GM12878 (cell line): ENCODE data around the gene ATP12A. TPM values are rescaled to one million over a fixed set of nuclear protein-coding genes. Genes with fewer than 3 reads are reported as not detected.

Source experiments
- ATAC-seq: fragments of 200-7000 bp; cut with Tn5 transposase; 3 replicates; pipeline ENCODE4 v1.9.1; 2020; ENCODE audit warnings: mild to moderate bottlenecking, moderate library complexity
- BruUV-seq: library from RNA; stranded (reverse); fragments of 400-500 nt; replicated peaks from 2 replicates; lab custom pipeline; 2021; lab: Mats Ljungman, UMichigan
- CTCF ChIA-PET: fragments of 300-600 bp; sonication (Branson Sonifier 250); formaldehyde crosslinking; extraction: SDS; loops from one replicate; lab custom pipeline; 2021; ENCODE audit warnings: inconsistent platforms; lab: Yijun Ruan, JAX
- POLR2A ChIA-PET: fragments of 350-600 bp; formaldehyde crosslinking; extraction: SDS; loops from one replicate; lab custom pipeline; 2021; ENCODE audit warnings: inconsistent platforms; lab: Charles Lee
- RAD21 ChIA-PET: fragments of 300-600 bp; sonication (Branson Sonifier 250); formaldehyde crosslinking; loops from one replicate; lab custom pipeline; 2023; ENCODE audit warnings: antibody characterized with exemption; ENCODE audit not compliant: unreplicated experiment; lab: Charles Lee
- SMC1A ChIA-PET: fragments of 300-600 bp; sonication (Branson Sonifier 250); formaldehyde crosslinking; loops from one replicate; lab custom pipeline; 2023; ENCODE audit not compliant: unreplicated experiment, uncharacterized antibody; lab: Charles Lee
- DNase-seq: peaks from one replicate; pipeline ENCODE4 v3.0.0-alpha.2; 2011; ENCODE audit warnings: low read depth, low spot score
- FAIRE-seq: peaks from 3 replicates; lab custom pipeline; 2011; peaks lifted over from hg19 to GRCh38; lab: Jason Lieb, UNC
- H2AFZ ChIP-seq: 2 replicates; pipeline ENCODE4 v1.6.0; 2011; ENCODE audit warnings: low read depth, low read length, control low read depth; ENCODE audit not compliant: control insufficient read depth
- H3K27ac ChIP-seq: 2 replicates; pipeline ENCODE4 v1.5.1; 2011; ENCODE audit warnings: control low read depth; ENCODE audit not compliant: control insufficient read depth, insufficient read depth
- H3K27me3 ChIP-seq, 2 experiments: replicated peaks in 1 of 2; 2 replicates each; pipeline versions ENCODE4 v1.6.0 to v1.6.1; 2011; ENCODE audit warnings: low read length in 1 of 2; ENCODE audit not compliant: control insufficient read depth in 2 of 2, insufficient read depth in 2 of 2
- H3K36me3 ChIP-seq, 2 experiments: 2 replicates each; pipeline ENCODE4 v1.5.1; 2011; ENCODE audit warnings: low read length in 1 of 2; ENCODE audit not compliant: control insufficient read depth in 2 of 2, insufficient read depth in 2 of 2
- H3K4me1 ChIP-seq: 2 replicates; pipeline ENCODE4 v1.6.1; 2011; ENCODE audit warnings: mild to moderate bottlenecking, low read length, moderate library complexity, mixed read lengths; ENCODE audit not compliant: control insufficient read depth, insufficient read depth
- H3K4me2 ChIP-seq: 2 replicates; pipeline ENCODE4 v1.6.0; 2011; ENCODE audit warnings: control low read depth; ENCODE audit not compliant: control insufficient read depth, insufficient read depth
- H3K4me3 ChIP-seq: fragments of 200-600 bp; sonication (generic); 2 replicates; pipeline ENCODE4 v1.5.1; 2016
- H3K79me2 ChIP-seq: 2 replicates; pipeline ENCODE4 v1.6.0; 2011; ENCODE audit warnings: low read length; ENCODE audit not compliant: control insufficient read depth, insufficient read depth
- H3K9ac ChIP-seq: 2 replicates; pipeline ENCODE4 v1.8.0; 2011; ENCODE audit warnings: low read length, control low read depth, mixed read lengths; ENCODE audit not compliant: control insufficient read depth, insufficient read depth
- H3K9me3 ChIP-seq: replicated peaks from 3 replicates; pipeline ENCODE4 v1.5.1; 2011; ENCODE audit warnings: mild to moderate bottlenecking, low read length; ENCODE audit not compliant: control insufficient read depth, insufficient read depth
- H4K20me1 ChIP-seq: 2 replicates; pipeline ENCODE4 v1.6.0; 2011; ENCODE audit not compliant: control insufficient read depth, insufficient read depth
- BACH1 ChIP-seq: fragments of 450-650 bp; IDR thresholded peaks from 2 replicates; pipeline ENCODE4 v1.6.1; 2017; ENCODE audit warnings: mild to moderate bottlenecking, borderline replicate concordance
- CBFB ChIP-seq: IDR thresholded peaks from 2 replicates; pipeline ENCODE4 v1.6.1; 2016; ENCODE audit warnings: antibody characterized with exemption, low read depth
- CHD4 ChIP-seq: fragments of 200-600 bp; sonication (generic); IDR thresholded peaks from 2 replicates; pipeline ENCODE4 v1.6.1; 2016; ENCODE audit warnings: mild to moderate bottlenecking
- EGR1 ChIP-seq, 2 experiments: IDR thresholded peaks; 1 replicate in 1 of 2; 2 replicates in 1 of 2; pipeline ENCODE4 v1.6.1; 2011 to 2012; ENCODE audit warnings: low read depth in 2 of 2, low read length in 2 of 2, borderline replicate concordance in 1 of 2, mild to moderate bottlenecking in 1 of 2, moderate library complexity in 1 of 2
- FOXM1 ChIP-seq: IDR thresholded peaks from 2 replicates; pipeline ENCODE4 v1.6.1; 2012; ENCODE audit warnings: low read depth, mild to moderate bottlenecking, inconsistent platforms, low read length, moderate library complexity
- IKZF2 ChIP-seq, 2 experiments: fragments of 450-650 bp; IDR thresholded peaks; 2 replicates each; pipeline ENCODE4 v1.6.1; 2017; ENCODE audit warnings: mild to moderate bottlenecking in 2 of 2, moderate library complexity in 2 of 2
- IRF4 ChIP-seq: IDR thresholded peaks from 2 replicates; pipeline ENCODE4 v1.6.1; 2011; ENCODE audit warnings: low read depth, low read length
- NR2C1 ChIP-seq: fragments of 450-650 bp; IDR thresholded peaks from 2 replicates; pipeline ENCODE4 v1.6.1; 2017; ENCODE audit warnings: antibody characterized with exemption, mild to moderate bottlenecking, moderate library complexity
- NR2C2 ChIP-seq: IDR thresholded peaks from 2 replicates; pipeline ENCODE4 v1.6.1; 2011; ENCODE audit warnings: borderline replicate concordance, low read depth; ENCODE audit not compliant: control insufficient read depth, insufficient read length
- PAX5 ChIP-seq: IDR thresholded peaks from 2 replicates; pipeline ENCODE4 v1.6.1; 2011; ENCODE audit warnings: low read depth, low read length, borderline replicate concordance
- PAX8 ChIP-seq: fragments of 450-650 bp; IDR thresholded peaks from 2 replicates; pipeline ENCODE4 v1.6.1; 2017; ENCODE audit warnings: mild to moderate bottlenecking, moderate library complexity
- SIN3A ChIP-seq: IDR thresholded peaks from 2 replicates; pipeline ENCODE4 v1.6.1; 2012; ENCODE audit warnings: low read depth, low read length, improper control_type of control experiment
- SMAD5 ChIP-seq: IDR thresholded peaks from 2 replicates; pipeline ENCODE4 v1.6.1; 2016; ENCODE audit warnings: antibody characterized with exemption, low read depth
- SP1 ChIP-seq: IDR thresholded peaks from one replicate; pipeline ENCODE4 v1.6.1; 2011; ENCODE audit warnings: low read depth, low read length
- WRNIP1 ChIP-seq: IDR thresholded peaks from 2 replicates; pipeline ENCODE4 v1.6.1; 2011; ENCODE audit warnings: low read depth, low read length, improper control_type of control experiment, borderline replicate concordance
- ZNF622 ChIP-seq: fragments of 450-650 bp; IDR thresholded peaks from 2 replicates; pipeline ENCODE4 v1.6.1; 2017; ENCODE audit warnings: mild to moderate bottlenecking, inconsistent platforms
- whole genome bisulfite sequencing: methylation state at CpG from one replicate; pipeline ENCODE4 v1.1.6; 2016; ENCODE audit warnings: low lambda C conversion rate; ENCODE audit not compliant: insufficient replicate concordance, insufficient coverage; ENCODE audit errors: missing lambda C conversion rate; 5-methylcytosine and 5-hydroxymethylcytosine counted together
- in situ Hi-C: fragments of 300-500 bp; cut with MboI; formaldehyde crosslinking; loops from 9 replicates; pipeline ENCODE4 v1.14.3; 2018; ENCODE audit warnings: mixed read lengths
- intact Hi-C: fragments of 100-400 bp; cut with micrococcal nuclease; formaldehyde crosslinking; loops from one replicate; pipeline ENCODE4 v1.14.2; 2022; ENCODE audit not compliant: unreplicated experiment
- polyA plus RNA-seq, 11 experiments: library from polyadenylated mRNA; depleted of rRNA in 4 of 11; unstranded in 6 of 11; stranded (reverse) in 5 of 11; fragments of >200 nt; fragmentation: Nextera tagmentation in 4 of 11; fragmentation: Illumina TruSeq in 1 of 11; extraction: Ambion mirVana in 4 of 11; extraction: Trizol in 1 of 11; gene quantifications; 1 replicate in 1 of 11; 2 replicates in 10 of 11; pipeline versions ENCODE4 v1.2.1 to v1.2.3, GENCODE V29; 2011 to 2016; ENCODE audit warnings: inconsistent platforms in 2 of 11, missing spikeins in 2 of 11, low read depth in 1 of 11
- total RNA-seq, 4 experiments: library from RNA; depleted of rRNA in 3 of 4; stranded (reverse); fragments of >200 nt in 3 of 4; fragmentation: Illumina TruSeq in 1 of 4; extraction: Trizol in 1 of 4; gene quantifications; 2 replicates each; pipeline versions ENCODE4 v1.2.1 to v1.2.3, GENCODE V29; 2013 to 2021
- TF ChIP-seq, protein P1 (sequence below): fragments of 450-650 bp; IDR thresholded peaks from 2 replicates; pipeline ENCODE4 v1.6.1; 2017; ENCODE audit warnings: borderline replicate concordance
- TF ChIP-seq, protein P2 (sequence below): fragments of 150-350 bp; IDR thresholded peaks from 2 replicates; pipeline ENCODE4 v1.6.1; 2014; ENCODE audit warnings: mild to moderate bottlenecking, low read depth, low read length

ATP12A gene
- total and polyA plus RNA-seq, 10 of the 15 experiments (the other 5 are each of a cell fraction or from before 2014, with no cell fraction given) = 0.02 to 0.08 (median 0.04) TPM; not detected in 6

DNA sequence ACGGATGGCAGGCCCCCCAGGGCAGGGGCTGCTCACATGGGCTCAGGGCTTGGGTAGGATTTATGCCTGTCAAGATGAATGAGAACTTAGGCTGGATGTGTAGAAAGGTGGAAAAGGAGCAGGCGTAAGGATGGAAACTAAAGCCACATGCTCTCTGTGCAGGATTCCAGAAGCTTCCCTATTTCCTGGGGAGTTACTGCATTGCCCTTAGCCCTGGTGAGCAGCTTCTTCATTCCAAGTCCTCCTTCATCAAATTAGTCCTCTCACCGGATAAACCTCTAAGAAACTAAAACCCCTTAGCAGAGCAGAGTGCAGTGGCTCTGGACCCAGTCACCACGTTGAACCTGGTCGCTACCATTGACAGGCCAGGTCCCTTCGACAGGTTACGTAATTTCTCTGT lies 7.4 kb downstream of the ATP12A start:
- TF ChIP-seq EGR1 (IDR thresholded peaks at IDR 0.05; ENCODE audit: borderline replicate concordance in 1 of 2, low read depth in 2 of 2, low read length in 2 of 2) = no peak
- TF ChIP-seq FOXM1 = no peak
- TF ChIP-seq, protein P1, sequence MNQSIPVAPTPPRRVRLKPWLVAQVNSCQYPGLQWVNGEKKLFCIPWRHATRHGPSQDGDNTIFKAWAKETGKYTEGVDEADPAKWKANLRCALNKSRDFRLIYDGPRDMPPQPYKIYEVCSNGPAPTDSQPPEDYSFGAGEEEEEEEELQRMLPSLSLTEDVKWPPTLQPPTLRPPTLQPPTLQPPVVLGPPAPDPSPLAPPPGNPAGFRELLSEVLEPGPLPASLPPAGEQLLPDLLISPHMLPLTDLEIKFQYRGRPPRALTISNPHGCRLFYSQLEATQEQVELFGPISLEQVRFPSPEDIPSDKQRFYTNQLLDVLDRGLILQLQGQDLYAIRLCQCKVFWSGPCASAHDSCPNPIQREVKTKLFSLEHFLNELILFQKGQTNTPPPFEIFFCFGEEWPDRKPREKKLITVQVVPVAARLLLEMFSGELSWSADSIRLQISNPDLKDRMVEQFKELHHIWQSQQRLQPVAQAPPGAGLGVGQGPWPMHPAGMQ = no peak
- TF ChIP-seq IRF4 = no peak
- TF ChIP-seq NR2C1 = no peak
- TF ChIP-seq PAX5 = no peak
- no peak for TF ChIP-seq SP1
- no peak for TF ChIP-seq SMAD5
- TF ChIP-seq SIN3A = no peak
- no peak for TF ChIP-seq WRNIP1
- no peak for TF ChIP-seq IKZF2 (IDR thresholded peaks at IDR 0.05)
- TF ChIP-seq CBFB = no peak
- TF ChIP-seq NR2C2 = no peak
- TF ChIP-seq, protein P2, sequence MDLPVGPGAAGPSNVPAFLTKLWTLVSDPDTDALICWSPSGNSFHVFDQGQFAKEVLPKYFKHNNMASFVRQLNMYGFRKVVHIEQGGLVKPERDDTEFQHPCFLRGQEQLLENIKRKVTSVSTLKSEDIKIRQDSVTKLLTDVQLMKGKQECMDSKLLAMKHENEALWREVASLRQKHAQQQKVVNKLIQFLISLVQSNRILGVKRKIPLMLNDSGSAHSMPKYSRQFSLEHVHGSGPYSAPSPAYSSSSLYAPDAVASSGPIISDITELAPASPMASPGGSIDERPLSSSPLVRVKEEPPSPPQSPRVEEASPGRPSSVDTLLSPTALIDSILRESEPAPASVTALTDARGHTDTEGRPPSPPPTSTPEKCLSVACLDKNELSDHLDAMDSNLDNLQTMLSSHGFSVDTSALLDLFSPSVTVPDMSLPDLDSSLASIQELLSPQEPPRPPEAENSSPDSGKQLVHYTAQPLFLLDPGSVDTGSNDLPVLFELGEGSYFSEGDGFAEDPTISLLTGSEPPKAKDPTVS = no peak
- no peak for TF ChIP-seq BACH1
- no peak for TF ChIP-seq CHD4
- TF ChIP-seq ZNF622 = no peak
- TF ChIP-seq PAX8 = no peak
- Histone ChIP-seq H3K4me1 (peaks cover 23% of the 10 kb centered on the region), H2AFZ (no peak overlapping the region), H3K4me2 (no peak overlapping the region), H3K79me2 (no peaks in the 10 kb centered on the region), H3K27me3 (peaks cover 0 to 6% of the 10 kb centered on the region in 2 experiments; a peak in 3 of 4 replicates), H3K36me3 (no peaks in the 10 kb centered on the region), H3K9ac (no peak overlapping the region), H3K9me3 (no peaks in the 10 kb centered on the region), H4K20me1 (no peaks in the 10 kb centered on the region), H3K27ac (no peak overlapping the region), H3K4me3 (no peak overlapping the region)
- ChIA-PET CTCF (no interaction called here), RAD21 (no interaction called here), SMC1A (no interaction called here), POLR2A (no interaction called here)
- no peak for DNase-seq
- ATAC-seq = no peak
- WGBS = 82% methylated on average over 7 of the region's 7 CpGs
- no peak for FAIRE-seq
- in situ Hi-C loops (no loop called here), intact Hi-C loops (no loop called here)
- BruUV-seq = no TSS peak
